Cardiac fibroblast (primary cell): Measurements from ENCODE around the gene TECPR2.

Experiments
- DNase-seq, 2 donors: peaks; one replicate each; pipeline versions ENCODE4 v3.0.0 to v3.0.0-alpha.2; 2010; ENCODE audit warnings: low read depth in 2 of 2
- H3K4me3 ChIP-seq, 2 donors: replicated peaks in 1 of 2; 1 replicate in 1 of 2; 2 replicates in 1 of 2; pipeline ENCODE4 v1.5.1; 2011; ENCODE audit warnings: low read depth in 2 of 2, low read length in 2 of 2, mild to moderate bottlenecking in 2 of 2, moderate library complexity in 1 of 2
- TF ChIP-seq, protein P1 (sequence below): IDR thresholded peaks from one replicate; pipeline ENCODE4 v1.5.1; 2011; ENCODE audit warnings: low read depth, mild to moderate bottlenecking, low read length, inconsistent platforms

TECPR2 gene

DNA sequence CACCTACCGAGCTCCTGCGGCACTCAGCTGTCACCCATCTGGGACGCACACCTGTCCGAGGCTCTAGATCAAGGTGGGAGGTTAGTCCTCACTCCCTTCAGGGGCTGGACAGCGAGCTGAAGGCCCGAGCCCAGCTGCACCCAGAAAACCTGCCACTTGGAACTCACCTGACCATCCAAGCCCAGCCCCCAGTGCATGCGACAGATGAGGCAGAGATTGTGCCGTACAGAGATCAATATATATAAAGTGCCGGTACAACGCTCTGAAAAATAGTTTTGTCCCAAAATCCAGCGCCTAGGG, 143.8 kb downstream of the TECPR2 start:
- DNase-seq, result no peak
- no peak overlapping the region for H3K4me3 ChIP-seq
- TF ChIP-seq, protein P1, sequence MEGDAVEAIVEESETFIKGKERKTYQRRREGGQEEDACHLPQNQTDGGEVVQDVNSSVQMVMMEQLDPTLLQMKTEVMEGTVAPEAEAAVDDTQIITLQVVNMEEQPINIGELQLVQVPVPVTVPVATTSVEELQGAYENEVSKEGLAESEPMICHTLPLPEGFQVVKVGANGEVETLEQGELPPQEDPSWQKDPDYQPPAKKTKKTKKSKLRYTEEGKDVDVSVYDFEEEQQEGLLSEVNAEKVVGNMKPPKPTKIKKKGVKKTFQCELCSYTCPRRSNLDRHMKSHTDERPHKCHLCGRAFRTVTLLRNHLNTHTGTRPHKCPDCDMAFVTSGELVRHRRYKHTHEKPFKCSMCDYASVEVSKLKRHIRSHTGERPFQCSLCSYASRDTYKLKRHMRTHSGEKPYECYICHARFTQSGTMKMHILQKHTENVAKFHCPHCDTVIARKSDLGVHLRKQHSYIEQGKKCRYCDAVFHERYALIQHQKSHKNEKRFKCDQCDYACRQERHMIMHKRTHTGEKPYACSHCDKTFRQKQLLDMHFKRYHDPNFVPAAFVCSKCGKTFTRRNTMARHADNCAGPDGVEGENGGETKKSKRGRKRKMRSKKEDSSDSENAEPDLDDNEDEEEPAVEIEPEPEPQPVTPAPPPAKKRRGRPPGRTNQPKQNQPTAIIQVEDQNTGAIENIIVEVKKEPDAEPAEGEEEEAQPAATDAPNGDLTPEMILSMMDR, result no peak

DNA sequence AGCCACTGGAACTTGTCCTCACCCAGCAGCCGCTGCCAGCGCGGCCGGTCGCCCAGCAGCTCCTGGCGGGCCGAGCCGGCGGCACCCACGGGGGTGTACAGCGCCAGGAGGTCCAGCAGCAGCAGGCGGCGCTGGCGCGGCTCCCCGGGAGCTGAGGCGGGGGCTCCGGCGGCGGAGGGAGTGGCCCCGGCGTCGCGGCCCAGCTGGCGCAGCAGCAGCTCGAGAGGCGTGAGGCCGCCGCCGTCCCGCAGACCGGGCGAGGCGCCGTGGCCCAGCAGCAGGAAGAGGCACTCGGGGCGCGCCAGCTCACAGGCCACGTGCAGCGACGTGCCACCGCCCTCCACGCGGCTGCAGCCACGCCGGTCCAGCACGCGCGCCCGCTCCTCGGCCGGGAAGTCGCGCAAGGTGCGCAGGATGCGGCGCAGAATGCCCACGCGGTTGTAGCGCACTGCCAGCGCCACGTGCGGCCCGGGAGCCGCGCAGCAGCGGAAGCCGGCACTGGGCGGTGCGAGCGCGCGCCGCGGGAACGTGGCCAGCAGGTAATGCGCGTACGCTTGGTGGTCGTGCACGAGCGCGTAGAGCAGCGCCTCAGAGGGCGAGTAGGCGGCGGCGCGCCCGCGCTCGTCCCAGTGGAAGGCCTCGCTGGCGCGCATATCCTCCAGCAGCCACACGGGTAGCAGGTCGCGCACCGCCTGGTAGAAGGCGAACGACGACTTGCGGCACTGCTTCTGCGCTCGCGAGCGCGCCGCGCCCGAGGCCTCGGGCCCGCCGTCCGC, 144.5 kb downstream of the TECPR2 start:
- TF ChIP-seq, protein P1, result no peak
- DNase-seq, result no peak
- H3K4me3 ChIP-seq, result no peak overlapping the region

DNA sequence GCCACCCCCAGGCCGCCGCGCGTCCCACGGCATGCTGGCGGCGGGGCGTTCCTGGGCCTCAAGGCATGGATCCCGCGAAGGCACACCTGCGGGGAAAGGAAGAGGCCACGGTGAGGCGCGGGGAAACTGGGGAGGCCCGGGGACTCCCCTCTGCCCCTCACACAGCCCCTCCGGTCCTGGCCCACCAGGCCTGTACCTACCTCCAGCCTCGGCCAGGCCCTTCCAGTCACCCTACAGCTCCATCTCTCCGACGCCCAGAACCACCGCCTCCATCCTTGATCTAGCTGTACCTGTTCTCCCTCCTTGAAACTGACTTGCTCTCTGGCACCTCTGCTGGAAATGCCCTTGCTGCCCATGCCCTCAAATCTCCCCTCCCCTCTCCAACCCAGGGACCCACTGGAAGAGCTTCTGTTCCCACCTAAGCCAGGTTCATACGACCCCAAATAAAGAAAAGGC, 145.1 kb downstream of the TECPR2 start:
- TF ChIP-seq, protein P1, result no peak
- no peak overlapping the region for H3K4me3 ChIP-seq
- DNase-seq, result no peak

DNA sequence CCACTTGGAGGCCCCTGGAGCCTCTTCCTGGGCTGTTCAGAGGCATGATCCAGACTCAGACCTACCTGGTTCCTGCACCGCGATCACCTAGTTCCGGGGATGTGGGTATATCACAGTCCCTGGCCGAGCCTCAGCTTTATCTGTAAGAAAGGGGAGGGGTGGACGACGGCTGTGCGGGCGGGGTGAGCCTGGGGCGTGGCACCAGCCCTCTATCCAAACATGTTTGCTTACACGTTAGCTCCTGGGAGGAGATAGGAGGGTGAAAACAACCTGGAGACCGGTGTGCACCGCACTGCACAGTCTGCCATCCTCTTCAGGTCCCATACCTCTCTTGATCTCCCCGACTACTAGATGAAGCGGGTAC, 145.7 kb downstream of the TECPR2 start:
- DNase-seq, result no peak
- peak overlapping the region; percentile 56 to 63 for H3K4me3 ChIP-seq
- TF ChIP-seq, protein P1, result no peak

DNA sequence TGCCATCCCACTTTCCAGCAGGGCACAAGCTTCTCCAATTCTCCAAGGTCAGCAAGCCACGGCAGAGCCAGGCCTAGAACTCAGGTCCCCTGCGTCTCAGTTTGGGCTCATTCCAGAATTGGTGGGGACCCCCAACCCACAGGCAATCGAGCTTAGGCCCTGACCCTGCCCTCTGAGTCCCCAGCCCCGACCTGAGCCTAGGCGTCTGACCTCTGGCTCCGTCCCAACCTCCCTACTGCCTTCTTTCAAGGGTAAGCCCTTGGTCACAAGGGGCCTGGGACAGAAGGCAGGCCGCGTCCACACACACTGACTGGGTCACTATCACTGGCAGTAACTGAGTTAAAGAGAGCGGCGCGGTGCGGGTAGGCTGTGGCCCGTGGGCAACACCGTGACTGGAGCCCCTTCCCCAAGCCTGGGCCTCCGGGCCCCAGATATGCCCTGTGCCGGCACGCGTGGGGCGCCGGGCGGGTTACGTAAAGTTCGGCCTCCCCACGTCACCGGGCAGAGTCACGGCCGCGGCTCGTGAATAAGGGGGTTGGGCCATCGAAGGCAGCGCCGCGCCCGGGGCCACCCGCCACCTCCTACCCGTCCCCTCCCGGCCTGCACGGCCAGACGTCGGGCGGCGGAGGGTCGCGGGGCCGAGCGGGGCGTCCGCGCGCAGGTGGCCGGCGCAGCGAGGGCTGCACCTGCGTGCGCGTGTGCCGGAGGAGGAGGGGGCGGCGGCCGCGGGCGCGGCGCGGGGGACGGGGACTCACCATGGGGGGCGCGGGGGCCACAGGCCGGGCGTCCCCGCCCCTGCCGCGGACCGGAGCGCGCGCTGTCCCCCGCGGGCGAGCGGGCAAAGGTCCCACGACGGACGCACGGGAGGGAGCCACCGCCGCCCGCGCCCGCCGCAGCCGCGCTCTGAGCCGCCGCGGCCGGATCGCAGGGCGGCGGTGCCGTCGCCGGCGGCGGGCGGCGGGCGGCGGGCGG, 146.3 kb downstream of the TECPR2 start:
- peak overlapping the region; percentile 56 to 63 for H3K4me3 ChIP-seq
- peak; percentile 45 to 70 for DNase-seq
- TF ChIP-seq, protein P1, result no peak

DNA sequence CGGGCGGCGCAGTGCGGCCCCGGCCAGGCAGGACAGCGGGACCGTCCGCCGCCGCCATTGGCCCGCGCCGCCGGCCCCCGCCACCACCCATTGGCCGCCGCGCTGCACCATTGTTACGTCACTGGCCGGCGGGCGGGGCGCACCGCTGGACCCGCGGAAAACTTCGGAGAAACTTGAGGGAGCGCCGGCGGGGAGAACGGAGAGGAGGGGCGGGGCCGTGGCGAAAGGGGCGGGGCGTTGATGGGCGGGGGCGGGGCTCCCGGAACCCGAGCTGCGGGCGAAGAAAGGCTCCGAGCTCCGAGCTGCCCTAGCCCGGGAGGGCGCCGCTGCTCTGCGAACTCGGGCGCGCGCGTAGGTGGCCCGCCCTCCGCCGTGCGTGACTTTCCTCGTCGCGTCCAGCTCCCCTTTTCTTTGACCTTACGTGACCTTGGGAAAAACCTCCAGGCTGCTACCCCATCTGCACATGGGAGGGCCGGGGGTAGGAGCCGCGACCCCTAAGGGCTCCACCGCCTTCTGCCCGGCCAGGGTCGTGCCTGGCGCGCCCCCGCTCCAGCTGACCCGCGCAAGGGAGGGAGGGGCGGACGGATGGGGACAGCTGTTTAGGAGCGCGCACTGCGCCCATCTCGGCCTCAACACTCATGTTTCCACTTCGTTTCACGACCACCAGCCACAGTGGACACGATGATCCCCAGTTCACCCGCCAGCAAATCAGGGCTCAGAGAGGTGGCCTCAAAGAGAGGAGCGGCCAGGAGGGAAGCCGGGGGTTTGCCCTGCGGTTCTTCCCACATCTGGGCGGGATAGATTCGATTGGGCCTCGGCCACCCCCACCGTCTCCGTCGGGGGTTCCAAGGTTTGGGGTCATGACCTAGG, 147.2 kb downstream of the TECPR2 start, which contains the start of gene ANKRD9:
Gene ANKRD9, minus strand, starts transcription at position 31 of the 870 bp plus-strand sequence. CDS start 1,887 bp downstream, outside the sequence.
- DNase-seq, result peak; percentile 93 to 97
- TF ChIP-seq, protein P1, result no peak

More for the DNA sequence above, 147.2 kb downstream of the TECPR2 start, which contains the start of gene ANKRD9:
- H3K4me3 ChIP-seq, result peak within 1 kb of the TSS; percentile 59 to 63
